Activated naive CD8-positive, alpha-beta T cell treated with anti-CD3 and anti-CD28 coated beads, Interleukin-2, amount 10 ng/mL, durations not matched to agents 7 days and 5 days (primary cell): ENCODE data around the gene TRIM45. TPM values are rescaled to one million over a fixed set of nuclear protein-coding genes. Genes with fewer than 3 reads are reported as not detected.
"Not testable (repeated sequence)": the region's sequence is repeated elsewhere in the genome, so short reads cannot be mapped to it uniquely, and the experiment has no call there.

Experiments
- ATAC-seq: fragments of 150-1000 bp; cut with Tn5 transposase; one replicate; pipeline ENCODE4 v1.10.0; 2021; ENCODE audit warnings: low read depth, moderate library complexity
- POLR2A ChIA-PET: fragments of 350-600 bp; sonication (Branson Sonifier 250); formaldehyde crosslinking; loops from one replicate; lab custom pipeline; 2021; ENCODE audit warnings: antibody characterized with exemption; lab: Charles Lee
- DNase-seq: peaks from one replicate; pipeline ENCODE4 v3.0.0; 2021
- H3K27ac Mint-ChIP-seq: one replicate; pipeline ENCODE4 v1.8.0; 2022; ENCODE audit warnings: mild to moderate bottlenecking, mixed read lengths
- H3K27me3 Mint-ChIP-seq: one replicate; pipeline ENCODE4 v1.8.0; 2022; ENCODE audit warnings: mild to moderate bottlenecking, moderate library complexity, mixed read lengths
- H3K36me3 Mint-ChIP-seq: one replicate; pipeline ENCODE4 v1.8.0; 2021; ENCODE audit warnings: mild to moderate bottlenecking, mixed read lengths
- H3K4me1 Mint-ChIP-seq: one replicate; pipeline ENCODE4 v1.8.0; 2021; ENCODE audit warnings: mixed read lengths
- H3K4me3 Mint-ChIP-seq: one replicate; pipeline ENCODE4 v1.8.0; 2022; ENCODE audit warnings: mild to moderate bottlenecking, moderate library complexity, mixed read lengths
- H3K9me3 Mint-ChIP-seq: one replicate; pipeline ENCODE4 v1.8.0; 2021; ENCODE audit warnings: mixed read lengths
- total RNA-seq, 2 experiments: library from RNA; stranded (reverse); gene quantifications; one replicate each; pipeline ENCODE4 v1.2.3, GENCODE V29; 2021

TRIM45 gene
- total RNA-seq, 2 experiments from 2014 or later = 0.31 to 0.50 TPM

- Mint-ChIP-seq H3K27me3 (no peaks in the 10 kb centered on the region), H3K36me3 (peaks cover 57% of the 10 kb centered on the region), H3K4me3 (no peak overlapping the region), H3K27ac (no peak overlapping the region), H3K4me1 (peaks cover 14% of the 10 kb centered on the region), H3K9me3 (no peaks in the 10 kb centered on the region)
- DNase-seq (no peak), ATAC-seq (no peak)
- POLR2A ChIA-PET = no interaction called here
Observed at GRCh38 chr1:117105722-117106121, 15.8 kb downstream of the TRIM45 start.

- H3K27me3 Mint-ChIP-seq = no peaks in the 10 kb centered on the region
- H3K36me3 Mint-ChIP-seq = peaks cover 64% of the 10 kb centered on the region
- H3K4me3 Mint-ChIP-seq = no peak overlapping the region
- H3K9me3 Mint-ChIP-seq = no peaks in the 10 kb centered on the region
- peaks cover 12% of the 10 kb centered on the region for H3K4me1 Mint-ChIP-seq
- DNase-seq = no peak
- ATAC-seq = no peak
- H3K27ac Mint-ChIP-seq = no peak overlapping the region
- POLR2A ChIA-PET = no interaction called here
Observed at GRCh38 chr1:117104986-117105385, 16.6 kb downstream of the TRIM45 start.

GRCh38 chr1:117101858-117102257 is 19.7 kb downstream of the TRIM45 start:
- not testable (repeated sequence) for ATAC-seq, H3K27me3 Mint-ChIP-seq, DNase-seq, H3K4me3 Mint-ChIP-seq, H3K4me1 Mint-ChIP-seq, H3K9me3 Mint-ChIP-seq, H3K27ac Mint-ChIP-seq
- H3K36me3 Mint-ChIP-seq = peaks cover 65% of the 10 kb centered on the region
- POLR2A ChIA-PET = interaction anchor here (0.5 kb wide), 1 partner anchor 320 kb away, joined by 3 read pairs; no protein-coding TSS in a partner anchor

GRCh38 chr1:117101334-117101733 is 20.2 kb downstream of the TRIM45 start:
- POLR2A ChIA-PET = interaction anchor here (0.5 kb wide), 1 partner anchor 320 kb away, joined by 3 read pairs; no protein-coding TSS in a partner anchor
- Mint-ChIP-seq H3K9me3 (no peaks in the 10 kb centered on the region), H3K27ac (no peak overlapping the region)

GRCh38 chr1:117098287-117098890 is 23.2 kb downstream of the TRIM45 start:
- DNase-seq (no peak), ATAC-seq (no peak)
- Mint-ChIP-seq H3K36me3 (peaks cover 45% of the 10 kb centered on the region), H3K27ac (no peak overlapping the region), H3K4me3 (no peak overlapping the region), H3K9me3 (no peaks in the 10 kb centered on the region), H3K27me3 (no peaks in the 10 kb centered on the region), H3K4me1 (peaks cover 4% of the 10 kb centered on the region)
- POLR2A ChIA-PET = interaction anchor here (0.8 kb wide), 1 partner anchor 12 kb away, joined by 4 read pairs; no protein-coding TSS in a partner anchor

More at GRCh38 chr1:117101334-117101733, 20.2 kb downstream of the TRIM45 start:
- ATAC-seq = no peak
- H3K36me3 Mint-ChIP-seq = peaks cover 63% of the 10 kb centered on the region
- no peak for DNase-seq
- peaks cover 3% of the 10 kb centered on the region for H3K4me1 Mint-ChIP-seq
- no peaks in the 10 kb centered on the region for H3K27me3 Mint-ChIP-seq
- H3K4me3 Mint-ChIP-seq = no peak overlapping the region

GRCh38 chr1:117097443-117097842 is 24.1 kb downstream of the TRIM45 start:
- Mint-ChIP-seq H3K4me3 (no peak overlapping the region), H3K9me3 (no peaks in the 10 kb centered on the region), H3K27me3 (no peaks in the 10 kb centered on the region), H3K27ac (no peak overlapping the region), H3K36me3 (peaks cover 38% of the 10 kb centered on the region), H3K4me1 (peaks cover 8% of the 10 kb centered on the region)
- ATAC-seq (no peak), DNase-seq (no peak)
- POLR2A ChIA-PET = no interaction called here

- POLR2A ChIA-PET = no interaction called here
- no peak overlapping the region for H3K27ac Mint-ChIP-seq
- no peaks in the 10 kb centered on the region for H3K27me3 Mint-ChIP-seq
- H3K9me3 Mint-ChIP-seq = no peaks in the 10 kb centered on the region
- H3K4me3 Mint-ChIP-seq = no peak overlapping the region
- H3K36me3 Mint-ChIP-seq = peaks cover 35% of the 10 kb centered on the region
- H3K4me1 Mint-ChIP-seq = peaks cover 6% of the 10 kb centered on the region
- no peak for DNase-seq
- no peak for ATAC-seq
Observed at GRCh38 chr1:117096951-117097408, 24.6 kb downstream of the TRIM45 start.

GRCh38 chr1:117094841-117095604 is 26.5 kb downstream of the TRIM45 start:
- ATAC-seq (no peak), DNase-seq (no peak)
- Mint-ChIP-seq H3K27ac (peak overlapping the region; percentile 17), H3K4me1 (peaks cover 6% of the 10 kb centered on the region), H3K4me3 (no peak overlapping the region), H3K9me3 (no peaks in the 10 kb centered on the region), H3K27me3 (no peaks in the 10 kb centered on the region), H3K36me3 (peaks cover 38% of the 10 kb centered on the region)
- POLR2A ChIA-PET = no interaction called here

GRCh38 chr1:117093870-117094621 is 27.5 kb downstream of the TRIM45 start:
- Mint-ChIP-seq H3K36me3 (peaks cover 35% of the 10 kb centered on the region), H3K9me3 (no peaks in the 10 kb centered on the region), H3K27ac (peak overlapping the region; percentile 52), H3K27me3 (no peaks in the 10 kb centered on the region), H3K4me3 (no peak overlapping the region), H3K4me1 (peaks cover 6% of the 10 kb centered on the region)
- POLR2A ChIA-PET = interaction anchor here (1.1 to 1.5 kb wide), 2 partner anchors 28 to 34 kb away, joined by 3 to 7 read pairs; partner anchors contain the start of gene TTF2
- ATAC-seq = peak; percentile 87
- DNase-seq = no peak

GRCh38 chr1:117093091-117093534 is 28.4 kb downstream of the TRIM45 start:
- Mint-ChIP-seq H3K4me3 (no peak overlapping the region), H3K27me3 (no peaks in the 10 kb centered on the region), H3K27ac (peak overlapping the region; percentile 14), H3K36me3 (peaks cover 35% of the 10 kb centered on the region), H3K9me3 (no peaks in the 10 kb centered on the region), H3K4me1 (peaks cover 6% of the 10 kb centered on the region)
- ATAC-seq = no peak
- DNase-seq = no peak
- POLR2A ChIA-PET = interaction anchor here (1.5 kb wide), 1 partner anchor 33 kb away, joined by 7 read pairs; the partner anchor contains the start of gene TTF2

GRCh38 chr1:117092594-117092993 is 29.0 kb downstream of the TRIM45 start:
- Mint-ChIP-seq H3K27ac (no peak overlapping the region), H3K36me3 (peaks cover 33% of the 10 kb centered on the region), H3K27me3 (no peaks in the 10 kb centered on the region), H3K4me3 (no peak overlapping the region), H3K4me1 (peaks cover 6% of the 10 kb centered on the region), H3K9me3 (no peaks in the 10 kb centered on the region)
- ATAC-seq (no peak), DNase-seq (no peak)
- POLR2A ChIA-PET = no interaction called here

- POLR2A ChIA-PET = interaction anchor here (0.5 to 0.6 kb wide), 2 partner anchors 30 to 331 kb away, joined by 3 read pairs; no protein-coding TSS in a partner anchor
- ATAC-seq (no peak), DNase-seq (no peak)
- H3K27me3 Mint-ChIP-seq = no peaks in the 10 kb centered on the region
- peaks cover 6% of the 10 kb centered on the region for H3K4me1 Mint-ChIP-seq
- no peak overlapping the region for H3K4me3 Mint-ChIP-seq
- H3K36me3 Mint-ChIP-seq = peaks cover 37% of the 10 kb centered on the region
- H3K27ac Mint-ChIP-seq = no peak overlapping the region
- no peaks in the 10 kb centered on the region for H3K9me3 Mint-ChIP-seq
Observed at GRCh38 chr1:117089996-117090395, 31.6 kb downstream of the TRIM45 start.

GRCh38 chr1:117087686-117088085 is 33.9 kb downstream of the TRIM45 start:
- H3K4me1 Mint-ChIP-seq = peaks cover 3% of the 10 kb centered on the region
- no peak overlapping the region for H3K4me3 Mint-ChIP-seq
- H3K36me3 Mint-ChIP-seq = peaks cover 38% of the 10 kb centered on the region
- no peak for ATAC-seq
- H3K27me3 Mint-ChIP-seq = no peaks in the 10 kb centered on the region
- POLR2A ChIA-PET = no interaction called here
- no peak for DNase-seq
- H3K27ac Mint-ChIP-seq = no peak overlapping the region
- H3K9me3 Mint-ChIP-seq = no peaks in the 10 kb centered on the region
